HG03469 (cell line): Measurements from ENCODE around the gene EPGN.

ENCODE experiments used
- ATAC-seq: cut with Tn5 transposase; IDR thresholded peaks from one replicate; pipeline ENCODE4 v1.9.1; 2021; ENCODE audit warnings: mild to moderate bottlenecking, moderate library complexity, moderate number of reproducible peaks; ENCODE audit not compliant: unreplicated experiment

Gene EPGN

DNA sequence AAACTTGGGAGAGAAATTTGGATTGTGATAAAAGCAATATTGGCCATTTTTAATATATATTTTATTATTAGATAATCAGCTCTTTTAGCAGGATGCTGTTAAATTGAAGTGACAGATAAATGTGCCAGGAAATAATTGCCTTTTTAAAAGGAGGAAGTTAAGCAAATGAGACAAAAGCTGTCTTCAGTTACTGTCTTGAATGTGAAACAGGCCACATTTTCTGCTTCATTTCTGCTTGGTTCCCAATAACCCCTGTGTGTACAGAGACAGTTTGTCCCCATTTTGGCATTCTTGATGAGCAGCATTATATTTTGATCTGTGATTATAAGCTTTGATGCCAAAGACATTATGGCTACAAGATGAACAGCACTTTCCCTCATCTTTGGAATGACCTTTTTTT is 953 bp downstream of the EPGN start:
- no peak for ATAC-seq

GRCh38 chr4:74311696-74312313 is 3.5 kb downstream of the EPGN start:
- ATAC-seq = peak; percentile 77

GRCh38 chr4:74314329-74314728 is 6.1 kb downstream of the EPGN start:
- ATAC-seq = no peak

- no peak for ATAC-seq
Observed at GRCh38 chr4:74314944-74315343, 6.7 kb downstream of the EPGN start.

DNA sequence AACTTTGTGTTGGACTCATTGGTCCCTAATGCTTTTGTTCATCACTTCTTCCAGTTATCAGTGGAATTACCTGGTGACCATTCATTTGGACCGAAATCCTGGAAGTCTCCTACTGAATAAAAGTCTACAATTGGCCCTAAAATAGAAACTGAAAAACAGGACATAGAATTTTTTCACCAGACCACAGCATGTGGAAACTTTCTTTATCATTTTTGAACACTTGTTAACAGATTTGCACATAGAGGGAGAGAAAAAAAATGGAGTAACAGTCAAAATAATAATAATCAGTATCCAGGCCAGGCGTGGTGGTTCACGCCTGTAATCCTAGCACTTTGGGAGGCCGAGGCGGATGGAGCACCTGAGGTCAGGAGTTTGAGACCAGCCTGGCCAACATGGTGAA is 7.1 kb downstream of the EPGN start:
- no peak for ATAC-seq

DNA sequence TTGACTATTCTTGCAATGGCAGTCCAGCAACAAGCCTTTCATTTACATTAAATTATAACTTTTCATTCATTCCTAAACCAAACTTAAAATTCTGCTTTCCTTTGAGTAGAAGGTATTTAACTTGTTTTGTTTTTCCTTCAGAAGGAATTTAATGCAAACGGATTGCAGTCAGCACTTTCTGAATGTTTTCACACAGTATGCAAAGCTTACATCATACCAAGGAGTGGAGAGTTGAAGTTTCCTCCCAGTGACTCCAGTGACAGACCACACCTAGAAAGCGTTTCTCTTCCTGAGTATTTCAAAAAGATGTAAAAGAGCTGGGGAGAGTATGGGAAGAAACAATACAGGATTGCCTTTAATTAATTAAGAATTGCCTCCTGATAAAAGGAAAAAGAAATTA is 8.1 kb downstream of the EPGN start:
- no peak for ATAC-seq

- ATAC-seq = no peak
Observed at GRCh38 chr4:74317616-74318246, 9.5 kb downstream of the EPGN start.

DNA sequence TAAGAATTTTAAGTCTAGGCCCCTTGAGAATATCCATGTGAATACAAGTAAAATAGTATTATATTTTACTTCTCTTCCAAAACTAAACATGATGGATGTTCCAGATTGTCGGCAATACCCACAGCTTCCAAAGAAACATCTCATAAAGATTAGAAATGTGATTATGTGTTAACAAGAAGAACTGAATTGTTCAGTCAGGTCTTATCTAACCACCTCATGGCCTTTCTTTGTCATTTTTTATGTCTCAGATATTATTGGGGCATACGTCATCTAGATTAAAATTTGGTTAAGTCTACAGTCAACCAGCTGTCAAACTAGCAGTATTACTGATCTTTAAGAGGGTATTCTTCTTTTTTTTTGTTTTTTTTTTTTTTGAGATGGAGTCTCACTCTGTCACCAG is 10.0 kb downstream of the EPGN start:
- no peak for ATAC-seq

DNA sequence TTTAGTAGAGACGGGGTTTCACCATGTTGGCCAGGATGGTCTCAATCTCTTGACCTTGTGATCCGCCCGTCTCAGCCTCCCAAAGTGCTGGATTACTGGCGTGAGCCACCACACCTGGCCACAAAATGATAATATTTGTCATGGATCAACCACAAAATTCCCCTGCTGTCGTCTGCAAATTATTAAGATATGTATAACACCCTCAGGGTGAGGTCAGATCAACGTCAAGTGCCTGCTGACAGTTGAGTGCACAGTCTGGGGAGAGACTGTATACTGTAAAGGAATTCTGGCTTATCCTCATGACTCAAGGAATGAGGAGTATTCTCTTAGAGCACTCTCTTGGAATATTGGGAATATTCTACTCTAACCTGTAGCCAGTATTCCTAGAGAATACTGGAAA is 11.2 kb downstream of the EPGN start:
- no peak for ATAC-seq

- ATAC-seq = peak; percentile 67
Observed at GRCh38 chr4:74320559-74321118, 12.4 kb downstream of the EPGN start.

DNA sequence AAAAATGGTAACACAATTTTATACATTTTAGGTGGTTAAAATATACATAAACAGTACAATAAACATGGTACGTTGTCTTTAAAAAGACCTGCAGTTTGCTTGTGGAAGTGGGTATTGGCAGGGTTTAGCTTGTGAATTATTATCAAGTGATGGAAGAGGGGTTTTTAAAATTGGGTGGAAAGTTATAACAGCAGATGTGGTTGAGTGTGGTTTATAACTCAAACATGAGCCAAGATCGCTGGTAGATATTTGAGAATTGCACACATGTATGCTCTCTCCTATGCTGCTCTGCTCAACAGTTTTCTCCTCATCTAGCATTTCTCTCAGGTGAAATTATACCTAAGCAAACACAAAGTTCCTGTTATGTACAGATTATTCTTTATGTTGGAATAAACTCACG is 14.0 kb downstream of the EPGN start:
- no peak for ATAC-seq

DNA sequence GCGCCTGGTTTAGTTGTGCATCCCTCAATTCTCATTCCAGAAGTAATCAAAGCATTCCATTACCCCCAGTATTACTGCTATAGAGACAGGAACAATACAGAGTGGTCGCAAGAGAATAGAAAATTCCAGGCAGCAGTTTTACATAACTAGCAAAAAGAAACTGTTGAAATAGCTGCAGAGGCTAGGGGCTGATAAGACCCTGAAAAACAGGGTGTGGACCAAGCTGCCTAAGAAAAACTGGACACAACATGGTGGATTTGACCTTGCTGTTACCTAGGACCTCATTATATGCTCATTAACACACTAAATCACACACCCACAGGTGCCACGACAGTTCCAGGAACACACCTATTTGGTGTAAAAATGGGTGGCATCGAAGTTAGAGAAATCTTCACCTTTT is 15.4 kb downstream of the EPGN start:
- ATAC-seq = no peak

DNA sequence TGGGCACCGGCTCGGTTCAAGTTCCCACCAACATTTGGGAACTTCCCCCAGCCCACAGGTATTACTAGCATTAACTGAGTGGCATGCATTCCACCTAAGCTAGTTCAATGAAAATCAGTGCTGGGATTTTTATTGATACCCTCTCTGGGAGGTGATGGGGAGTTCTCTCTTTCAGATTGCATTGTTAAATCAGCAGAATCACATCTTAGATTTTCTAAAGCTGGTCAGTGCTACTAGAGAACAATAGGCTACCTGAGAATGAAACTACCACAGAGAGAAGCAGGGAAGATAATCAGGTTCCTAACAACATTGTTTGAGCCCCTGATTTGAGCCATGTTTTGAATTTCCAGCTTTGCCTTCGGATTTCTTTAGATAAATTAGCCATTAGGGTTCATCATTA is 16.0 kb downstream of the EPGN start:
- no peak for ATAC-seq

DNA sequence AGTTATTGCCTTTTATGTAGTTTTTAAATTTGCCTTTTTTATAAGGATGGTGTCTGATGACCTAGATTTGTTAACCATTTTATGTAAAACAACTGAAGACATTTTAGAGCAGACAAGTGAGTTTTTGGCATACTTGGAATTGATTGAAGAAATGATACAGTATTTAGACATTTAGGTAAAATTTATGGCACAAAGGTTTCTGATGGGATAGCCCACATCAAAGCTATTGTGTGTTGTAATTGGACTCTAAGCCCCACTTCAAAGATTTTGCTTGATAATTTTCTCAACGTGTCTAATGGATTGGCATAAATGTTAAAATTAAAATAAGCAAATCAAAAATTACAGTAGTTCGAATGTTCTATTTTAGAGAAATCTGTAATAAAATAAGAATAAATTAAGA is 17.6 kb downstream of the EPGN start:
- ATAC-seq = no peak

- ATAC-seq = no peak
Observed at GRCh38 chr4:74327762-74328161, 19.5 kb downstream of the EPGN start.

- no peak for ATAC-seq
Observed at GRCh38 chr4:74328501-74328900, 20.2 kb downstream of the EPGN start.

- ATAC-seq = no peak
Observed at GRCh38 chr4:74329307-74329706, 21.0 kb downstream of the EPGN start.

- ATAC-seq = no peak
Observed at GRCh38 chr4:74330295-74330750, 22.1 kb downstream of the EPGN start.

DNA sequence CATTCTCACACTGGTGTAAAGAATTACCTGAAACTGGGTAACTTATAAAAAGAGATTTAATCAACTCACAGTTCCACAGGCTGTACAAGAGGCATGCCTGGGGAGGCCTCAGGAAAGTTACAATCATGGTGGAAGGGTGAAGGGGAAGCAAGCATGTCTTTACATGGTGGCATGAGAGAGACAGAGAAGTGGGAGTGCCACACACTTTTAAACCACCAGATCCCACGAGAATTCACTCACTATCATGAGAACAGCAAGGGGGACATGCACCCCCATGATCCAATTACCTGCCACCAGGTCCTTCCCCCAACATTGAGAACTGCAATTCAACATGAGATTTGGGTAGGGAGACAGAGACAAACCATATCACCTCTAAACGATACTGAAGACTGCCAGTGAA is 23.0 kb downstream of the EPGN start:
- no peak for ATAC-seq

GRCh38 chr4:74331944-74332343 is 23.7 kb downstream of the EPGN start:
- no peak for ATAC-seq

GRCh38 chr4:74334636-74335035 is 26.4 kb downstream of the EPGN start:
- no peak for ATAC-seq

GRCh38 chr4:74335341-74336021 is 27.2 kb downstream of the EPGN start:
- peak; percentile 86 for ATAC-seq
